ENCODE data around the gene SH3BP5.
A peak's percentile ranks its signal among the peaks of the same experiment; 100 is the strongest.
"Not testable (repeated sequence)": the region's sequence is repeated elsewhere in the genome, so short reads cannot be mapped to it uniquely, and the experiment has no call there.

Gene SH3BP5, protein sequence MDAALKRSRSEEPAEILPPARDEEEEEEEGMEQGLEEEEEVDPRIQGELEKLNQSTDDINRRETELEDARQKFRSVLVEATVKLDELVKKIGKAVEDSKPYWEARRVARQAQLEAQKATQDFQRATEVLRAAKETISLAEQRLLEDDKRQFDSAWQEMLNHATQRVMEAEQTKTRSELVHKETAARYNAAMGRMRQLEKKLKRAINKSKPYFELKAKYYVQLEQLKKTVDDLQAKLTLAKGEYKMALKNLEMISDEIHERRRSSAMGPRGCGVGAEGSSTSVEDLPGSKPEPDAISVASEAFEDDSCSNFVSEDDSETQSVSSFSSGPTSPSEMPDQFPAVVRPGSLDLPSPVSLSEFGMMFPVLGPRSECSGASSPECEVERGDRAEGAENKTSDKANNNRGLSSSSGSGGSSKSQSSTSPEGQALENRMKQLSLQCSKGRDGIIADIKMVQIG

DNA sequence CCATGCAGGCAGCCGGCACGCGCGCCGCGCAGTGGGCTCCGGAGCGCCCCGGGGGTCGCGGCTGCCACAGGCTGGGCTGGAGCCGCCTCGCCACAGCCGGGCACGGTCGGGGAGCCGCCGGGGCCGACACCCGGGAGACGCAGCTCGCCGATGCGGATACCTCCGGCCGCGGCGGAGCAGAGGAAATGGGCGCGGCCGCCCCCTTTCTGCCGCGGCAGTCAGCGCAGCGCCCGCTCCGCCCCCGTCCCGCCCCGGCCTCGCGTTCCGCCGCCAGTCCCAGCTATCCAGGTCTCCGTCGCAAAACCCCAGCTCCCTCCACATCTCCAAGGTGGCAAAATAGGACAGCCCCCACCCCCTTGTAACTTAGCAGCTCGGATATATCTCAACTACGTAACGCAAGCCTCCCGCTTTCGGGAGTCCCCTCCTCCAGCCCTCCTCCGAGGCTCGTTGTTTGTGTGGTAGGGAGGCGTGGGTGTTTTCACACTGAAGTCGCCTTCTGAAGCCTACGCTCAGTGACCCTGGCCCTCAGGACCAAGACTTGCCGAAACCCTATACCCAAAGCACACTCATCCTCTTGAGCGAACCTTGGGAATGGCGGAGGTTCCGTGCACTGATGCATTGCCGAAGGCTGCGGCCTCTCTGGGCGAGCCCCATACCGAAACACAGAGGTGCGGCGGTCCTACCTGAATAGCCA is at the start of gene SH3BP5:
Gene SH3BP5 (minus strand): TSS at position 182 of the 694 bp plus-strand sequence. CDS start 178 bp downstream, at position 4.
- peak; percentile 38 to 74 for DNase-seq

DNA sequence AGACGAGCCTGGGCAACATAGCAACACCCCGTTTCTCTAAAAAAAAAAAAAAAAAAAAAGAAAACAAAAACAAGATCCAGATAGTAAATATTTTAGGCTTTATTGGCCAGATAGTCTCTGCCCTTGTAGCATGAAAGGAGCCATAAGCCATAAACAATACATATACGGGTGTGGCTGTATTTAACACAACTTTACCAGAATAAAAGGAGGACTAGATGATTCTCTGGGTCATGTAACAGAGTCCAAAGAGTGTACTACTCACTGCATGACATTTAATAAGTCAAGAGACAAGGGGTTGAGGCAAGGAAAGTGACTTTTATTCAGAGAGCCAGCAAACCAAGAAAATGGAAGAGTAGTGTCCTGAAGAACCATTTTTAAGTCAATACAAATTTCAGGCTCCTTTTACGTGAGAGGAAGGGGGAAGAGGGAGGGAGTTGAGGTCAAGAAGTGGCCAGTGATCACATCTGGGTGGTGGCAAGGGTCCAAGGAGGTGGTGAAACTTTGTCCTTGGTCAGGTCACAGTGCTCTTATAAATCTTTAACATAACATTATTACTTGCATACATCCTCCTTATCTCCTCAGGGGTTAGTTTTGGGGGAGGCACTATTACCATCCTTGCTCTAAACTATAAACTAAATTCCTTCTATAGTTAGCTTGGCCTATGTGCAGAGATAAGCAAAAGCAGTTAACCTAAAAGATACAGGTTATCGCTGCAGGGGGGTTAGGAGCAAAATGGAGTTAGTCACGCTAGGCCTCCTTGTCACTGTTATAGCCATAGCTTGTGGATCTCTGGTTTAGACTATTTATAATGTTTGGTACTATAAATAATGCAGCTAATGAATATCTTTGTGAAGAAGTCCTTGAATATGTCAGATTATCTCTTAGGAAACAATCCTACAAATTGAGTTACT is 48.8 kb upstream of the SH3BP5 start:
- no peak for DNase-seq

DNA sequence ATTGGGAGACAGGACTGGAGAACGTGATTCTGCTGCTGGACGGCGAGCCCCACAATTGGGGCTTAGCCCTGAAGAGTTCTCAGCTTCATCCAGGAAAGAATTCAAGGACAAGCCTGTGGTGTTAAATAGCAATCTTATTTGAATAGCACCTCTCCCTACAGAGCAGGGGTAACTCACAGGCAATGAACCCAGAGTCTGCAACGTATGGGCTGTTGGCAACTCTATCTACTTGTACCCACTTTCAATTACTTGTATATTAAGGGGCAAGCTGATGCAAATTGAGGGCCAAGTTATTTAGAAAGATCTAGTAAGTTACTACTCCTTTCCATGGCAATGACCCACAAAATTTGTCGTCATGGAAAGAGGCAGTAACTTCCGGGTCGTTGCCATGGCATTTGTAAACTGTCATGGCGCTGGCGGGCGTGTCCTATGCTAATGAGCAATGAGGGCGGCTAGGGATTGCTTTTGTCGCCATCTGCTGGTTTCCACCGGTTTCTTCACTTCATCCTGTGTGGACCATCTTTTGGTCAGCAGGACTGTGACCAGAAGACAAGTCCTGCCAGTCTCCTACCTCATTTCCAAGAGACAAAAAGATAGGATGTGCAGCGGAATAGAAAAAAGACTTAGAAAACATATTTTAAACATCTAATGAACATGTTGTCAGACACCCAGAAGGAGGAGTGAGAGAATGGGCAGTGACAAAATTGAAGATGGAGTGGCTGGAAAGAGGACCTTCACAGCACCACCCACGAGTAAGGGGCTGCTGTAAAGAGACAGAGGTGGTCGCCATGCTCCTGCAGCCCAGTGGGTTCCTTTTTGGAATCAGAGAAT is 45.8 kb upstream of the SH3BP5 start:
- DNase-seq = peak; percentile 89 to 92

DNA sequence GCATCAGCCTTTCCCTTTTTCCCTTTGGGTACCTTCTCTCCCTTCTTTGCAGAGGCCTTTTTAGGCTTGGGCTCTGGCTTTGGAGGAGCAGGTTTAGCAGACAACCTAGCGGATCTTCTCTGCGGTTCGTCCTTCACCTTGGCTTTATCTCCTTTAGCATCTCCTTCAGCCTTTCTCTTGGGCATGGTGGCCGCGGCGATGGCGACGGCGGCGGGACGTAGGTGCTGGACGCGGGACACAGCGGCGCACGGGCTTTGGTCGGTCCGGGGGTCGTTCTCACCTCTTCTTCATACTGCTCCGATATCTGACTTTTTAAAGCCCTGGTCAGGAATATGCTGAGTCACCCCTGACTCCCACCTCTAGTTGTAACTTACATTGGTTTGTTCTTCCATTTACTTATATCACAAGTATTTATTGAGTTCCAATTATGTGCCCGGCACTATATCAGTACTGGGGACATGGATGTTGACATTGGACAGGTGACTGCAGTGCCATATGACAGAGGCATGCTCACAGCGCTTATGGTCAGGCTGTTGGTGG is 43.1 kb upstream of the SH3BP5 start:
- no peak for DNase-seq

DNA sequence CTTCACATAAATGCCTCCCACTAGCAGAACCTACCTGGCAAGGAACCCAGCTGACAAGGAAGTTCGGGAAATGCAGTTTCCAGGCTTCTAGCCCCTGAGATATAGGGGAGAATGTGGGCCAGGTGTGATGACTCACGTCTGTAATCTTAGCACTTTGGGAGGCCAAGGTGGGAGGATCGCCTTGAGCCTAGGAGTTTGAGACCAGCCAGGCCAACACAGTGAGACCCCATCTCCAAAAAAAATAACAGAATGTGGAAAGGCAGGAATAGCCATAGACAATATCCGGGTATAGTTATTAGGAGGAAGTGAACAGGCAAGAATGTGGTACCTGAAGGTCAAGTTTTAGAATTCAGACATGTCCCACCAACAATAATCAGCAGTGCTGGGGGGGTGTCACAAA is 40.5 kb upstream of the SH3BP5 start:
- no peak for DNase-seq

- no peak for DNase-seq
These were observed 36.3 kb upstream of the SH3BP5 start for GRCh38 chr3:15368561-15369135.

DNA sequence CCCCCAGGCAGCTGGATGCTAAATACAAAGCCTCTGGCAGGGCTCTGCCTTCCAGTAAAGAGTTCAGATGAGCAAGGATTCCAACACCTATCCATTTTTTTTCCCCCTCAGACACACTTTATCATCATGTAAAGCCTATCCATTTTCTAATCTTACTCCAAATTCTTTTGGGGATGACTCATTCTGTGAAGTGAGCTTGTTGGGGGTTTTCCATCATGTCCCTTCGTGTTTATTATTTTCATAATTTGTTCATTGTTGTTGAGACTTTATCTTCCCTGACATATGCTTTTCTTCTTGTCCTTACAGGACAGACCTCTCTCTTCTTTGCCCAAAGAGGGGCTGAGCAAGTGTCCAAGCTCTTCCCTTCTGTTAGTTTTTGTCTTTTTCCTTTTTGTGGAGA is 34.7 kb upstream of the SH3BP5 start:
- DNase-seq = no peak

- DNase-seq = not testable (repeated sequence)
These were observed 31.7 kb upstream of the SH3BP5 start for GRCh38 chr3:15364078-15364477.

DNA sequence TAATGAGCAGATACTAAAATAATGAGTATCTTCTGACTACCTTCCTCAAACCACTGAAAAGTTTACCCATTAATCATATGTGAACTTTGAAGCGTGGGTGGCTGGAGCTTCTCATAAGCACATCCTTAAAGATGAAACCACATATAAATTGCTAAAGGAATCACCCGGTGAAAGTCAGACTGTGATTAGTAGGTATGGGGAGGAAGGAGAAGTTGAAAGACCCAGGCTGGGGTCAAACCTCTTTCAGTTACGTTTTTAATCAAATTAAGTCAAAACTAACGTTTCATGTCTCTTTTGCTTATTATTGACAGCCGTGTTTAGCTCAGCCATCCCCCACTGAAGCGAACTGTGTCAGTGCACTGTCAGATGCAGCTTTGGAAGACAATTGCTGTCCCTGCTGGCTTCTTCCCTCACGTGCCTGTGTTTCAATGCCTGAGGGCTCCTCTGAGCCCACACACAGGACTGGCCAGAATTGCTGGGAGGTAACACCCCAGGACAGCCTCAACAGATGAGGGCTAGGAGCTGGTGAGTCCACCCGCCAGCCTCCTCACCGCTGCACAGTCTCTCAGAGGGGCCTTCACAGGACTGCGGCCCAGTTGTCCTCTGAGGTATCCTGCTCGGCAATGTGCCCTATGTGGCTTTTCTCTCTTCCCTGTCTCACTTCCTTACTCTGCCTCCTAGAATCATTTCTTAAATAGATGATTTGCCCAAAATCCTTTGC is 29.3 kb upstream of the SH3BP5 start:
- no peak for DNase-seq

GRCh38 chr3:15360788-15361493 is 28.6 kb upstream of the SH3BP5 start:
- DNase-seq = no peak

DNA sequence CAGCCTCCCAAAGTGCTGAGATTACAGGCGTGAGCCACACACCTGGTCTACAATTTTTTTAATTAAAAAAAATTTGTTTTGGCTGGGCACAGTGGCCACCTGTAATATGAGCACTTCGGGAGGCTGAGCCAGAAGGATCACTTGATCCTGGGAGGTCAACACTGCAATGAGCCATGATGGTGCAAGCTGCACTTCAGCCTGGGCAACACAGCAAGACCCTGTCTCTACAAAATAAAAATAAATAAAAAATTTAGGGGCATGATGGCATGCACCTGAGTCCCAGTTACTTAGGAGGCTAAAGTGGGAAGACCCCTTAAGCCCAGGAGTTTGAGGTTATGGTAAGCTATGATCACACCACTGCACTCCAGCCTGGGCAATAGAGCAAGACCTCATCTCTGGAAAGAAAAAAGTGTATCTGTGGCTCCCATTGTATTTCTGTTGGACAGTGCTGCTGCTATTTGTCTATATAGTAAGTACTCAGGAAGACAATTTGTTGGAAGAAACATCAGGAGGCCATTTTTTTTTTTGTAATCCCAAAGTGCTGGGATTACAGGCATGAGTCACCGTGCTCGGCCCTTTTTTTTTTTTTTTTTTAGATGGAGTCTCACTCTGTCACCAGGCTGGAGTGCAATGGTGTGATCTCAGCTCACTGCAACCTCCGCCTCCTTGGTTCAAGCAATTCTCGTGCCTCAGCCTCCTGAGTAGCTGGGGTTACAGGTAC is 27.5 kb upstream of the SH3BP5 start:
- no peak for DNase-seq

DNA sequence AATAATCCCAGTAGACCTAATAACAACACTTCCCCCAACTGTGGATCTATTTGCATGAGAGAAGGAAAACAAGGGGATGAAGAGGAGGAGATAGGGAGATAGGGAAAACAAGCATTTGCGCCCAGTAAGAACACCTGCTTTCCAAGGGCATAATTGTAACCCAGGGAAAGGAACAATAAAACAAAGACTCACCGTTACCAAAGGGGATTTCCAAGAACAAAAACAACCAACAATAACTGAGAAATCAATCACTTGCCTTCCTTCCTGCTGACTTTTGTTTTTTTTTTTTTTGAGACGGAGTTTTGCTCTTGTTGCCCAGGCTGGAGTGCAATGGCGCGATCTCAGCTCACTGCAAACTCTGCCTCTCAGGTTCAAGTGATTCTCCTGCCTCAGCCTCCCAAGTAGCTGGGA is 24.3 kb upstream of the SH3BP5 start:
- DNase-seq = not testable (repeated sequence)

DNA sequence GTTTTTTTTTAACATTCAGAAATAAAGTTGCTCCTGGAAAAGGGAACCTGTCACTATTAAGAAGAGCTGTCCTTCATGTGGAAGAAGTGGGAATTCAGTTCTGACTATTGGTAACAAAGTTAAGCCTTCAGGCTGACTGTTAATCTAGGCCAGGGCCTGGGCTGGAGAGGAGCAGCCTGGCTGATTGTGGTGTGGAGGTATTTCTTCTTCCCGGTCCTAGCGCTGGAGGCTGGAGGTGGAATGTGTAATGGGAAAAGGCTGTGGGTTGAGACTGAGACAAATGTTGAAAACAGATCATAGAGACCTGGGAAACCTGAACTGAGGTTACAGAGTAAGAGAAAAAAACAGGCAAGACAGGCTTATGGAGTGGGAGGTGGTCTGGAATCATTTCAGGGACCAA is 23.8 kb upstream of the SH3BP5 start:
- DNase-seq = no peak

DNA sequence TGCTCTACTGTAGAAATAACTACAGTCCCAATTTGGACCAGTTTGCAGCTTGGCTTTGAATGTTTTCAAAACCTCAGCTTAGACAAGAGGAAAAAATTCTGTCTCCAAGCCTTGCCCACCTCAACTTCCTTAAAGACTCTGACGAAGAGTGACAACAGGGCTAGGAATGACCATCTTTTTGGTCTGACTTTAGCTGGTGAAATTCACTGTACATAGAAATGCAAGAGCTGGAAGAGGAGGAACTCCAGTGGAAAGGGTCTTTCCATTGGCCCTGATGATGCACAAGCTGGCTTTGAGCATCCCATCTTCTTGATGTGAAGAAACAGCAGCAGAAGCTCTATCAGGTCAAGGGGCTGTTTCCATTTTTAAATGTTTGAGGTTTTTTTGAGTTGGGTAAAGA is 22.7 kb upstream of the SH3BP5 start:
- DNase-seq = no peak

DNA sequence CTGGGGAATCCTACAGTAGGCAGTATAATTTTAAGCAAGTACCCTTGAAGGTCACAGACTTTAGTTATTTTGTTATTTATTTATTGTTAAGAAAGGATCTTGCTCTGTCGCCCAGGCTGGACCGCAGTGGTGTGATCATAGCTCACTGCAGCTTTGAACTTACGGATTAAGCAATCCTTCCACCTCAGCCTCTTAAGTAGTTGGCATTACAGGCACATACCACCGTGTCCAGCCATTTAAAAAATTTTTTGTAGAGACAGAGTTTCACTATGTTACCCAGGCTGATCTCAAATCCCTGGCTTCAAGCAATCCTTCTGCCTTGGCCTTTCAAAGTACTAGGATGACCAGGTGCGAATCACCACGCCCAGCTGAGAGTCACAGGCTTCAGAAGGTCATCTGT is 22.1 kb upstream of the SH3BP5 start:
- DNase-seq = no peak

GRCh38 chr3:15350141-15350540 is 17.8 kb upstream of the SH3BP5 start:
- no peak for DNase-seq

- not testable (repeated sequence) for DNase-seq
These were observed 17.1 kb upstream of the SH3BP5 start for GRCh38 chr3:15349438-15349837.

DNA sequence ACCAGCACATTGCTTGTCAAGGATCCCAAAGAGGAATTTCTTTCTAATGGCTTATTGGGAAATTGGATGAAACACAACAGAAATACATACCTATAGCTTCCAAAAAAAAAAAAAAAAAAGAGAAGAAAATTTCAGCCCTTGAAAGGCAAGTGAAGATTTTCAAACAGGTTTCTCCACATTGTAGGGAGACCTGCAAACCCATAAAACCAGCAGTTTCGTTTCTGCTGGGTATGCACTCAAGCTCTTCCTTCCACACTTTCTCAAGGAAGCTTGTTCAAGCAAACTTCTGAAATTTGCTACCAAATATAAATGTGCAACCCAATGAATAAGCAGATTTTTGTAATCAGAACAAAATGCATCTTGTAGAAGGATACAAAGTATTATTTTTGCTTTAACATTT is 15.9 kb upstream of the SH3BP5 start:
- DNase-seq = no peak

DNA sequence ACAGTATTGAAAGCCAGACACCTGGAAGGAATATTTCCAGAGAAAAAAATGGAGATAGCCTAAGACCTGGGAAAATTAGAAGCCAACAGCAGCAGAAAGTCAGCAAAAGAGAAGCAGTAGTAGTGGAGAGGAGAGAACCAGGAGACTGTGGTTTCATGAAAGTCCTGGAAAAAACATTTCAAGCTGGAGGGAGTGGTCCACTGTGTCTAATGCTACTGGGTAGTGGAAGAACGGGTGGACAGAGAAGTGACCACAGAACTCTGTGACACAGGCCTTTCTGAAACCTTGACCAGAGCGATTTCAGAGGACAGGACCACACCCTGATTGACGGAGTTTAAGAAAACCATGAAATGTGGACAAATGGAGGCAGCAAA is 15.3 kb upstream of the SH3BP5 start:
- no peak for DNase-seq

Data from SHP77 (cell line).